Stimulated activated naive B cell treated with anti-CD40 and anti-IgM and Interleukin-4, amounts not matched to agents 10 μg/mL and 1 μg/mL and 100 μg/mL, for 72 hours (primary cell): ENCODE measurements around the gene FARP1.

Source experiments
- ATAC-seq, 2 donors: fragments of 150-1000 bp; cut with Tn5 transposase; replicated peaks; 2 replicates each; pipeline ENCODE4 v1.10.0; 2021; ENCODE audit warnings: moderate library complexity in 1 of 2
- DNase-seq: peaks from one replicate; pipeline ENCODE4 v3.0.0; 2021
- H3K27ac Mint-ChIP-seq: one replicate; pipeline ENCODE4 v1.8.0; 2022; ENCODE audit warnings: mild to moderate bottlenecking, mixed read lengths
- H3K27me3 Mint-ChIP-seq, 2 donors: one replicate each; pipeline ENCODE4 v1.8.0; 2022; ENCODE audit warnings: mixed read lengths in 2 of 2
- H3K36me3 Mint-ChIP-seq, 2 donors: one replicate each; pipeline ENCODE4 v1.8.0; 2022; ENCODE audit warnings: mixed read lengths in 2 of 2, mild to moderate bottlenecking in 1 of 2
- H3K4me1 Mint-ChIP-seq, 2 donors: one replicate each; pipeline ENCODE4 v1.8.0; 2022; ENCODE audit warnings: mixed read lengths in 2 of 2, mild to moderate bottlenecking in 1 of 2
- H3K4me3 Mint-ChIP-seq, 2 donors: one replicate each; pipeline ENCODE4 v1.8.0; 2022; ENCODE audit warnings: mild to moderate bottlenecking in 2 of 2, mixed read lengths in 2 of 2, moderate library complexity in 1 of 2
- H3K9me3 Mint-ChIP-seq, 2 donors: one replicate each; pipeline ENCODE4 v1.8.0; 2022; ENCODE audit warnings: mixed read lengths in 2 of 2, mild to moderate bottlenecking in 1 of 2

The FARP1 gene

GRCh38 chr13:98285317-98285716 is 142.4 kb downstream of the FARP1 start:
- Mint-ChIP-seq H3K9me3 (peaks cover 0 to 3% of the 10 kb centered on the region in 2 donors), H3K36me3 (no peaks in the 10 kb centered on the region), H3K27me3 (peaks cover 0 to 3% of the 10 kb centered on the region in 2 donors), H3K4me1 (peaks cover 1 to 3% of the 10 kb centered on the region in 2 donors), H3K4me3 (no peak overlapping the region), H3K27ac (no peak overlapping the region)
- no peak for ATAC-seq
- DNase-seq = no peak

GRCh38 chr13:98285852-98286594 is 143.1 kb downstream of the FARP1 start:
- no peaks in the 10 kb centered on the region for H3K36me3 Mint-ChIP-seq
- H3K27me3 Mint-ChIP-seq = no peaks in the 10 kb centered on the region
- H3K9me3 Mint-ChIP-seq = peaks cover 0 to 2% of the 10 kb centered on the region in 2 donors
- DNase-seq = no peak
- H3K4me3 Mint-ChIP-seq = no peak overlapping the region
- H3K27ac Mint-ChIP-seq = no peak overlapping the region
- H3K4me1 Mint-ChIP-seq = no peaks in the 10 kb centered on the region
- ATAC-seq = no peak

DNA sequence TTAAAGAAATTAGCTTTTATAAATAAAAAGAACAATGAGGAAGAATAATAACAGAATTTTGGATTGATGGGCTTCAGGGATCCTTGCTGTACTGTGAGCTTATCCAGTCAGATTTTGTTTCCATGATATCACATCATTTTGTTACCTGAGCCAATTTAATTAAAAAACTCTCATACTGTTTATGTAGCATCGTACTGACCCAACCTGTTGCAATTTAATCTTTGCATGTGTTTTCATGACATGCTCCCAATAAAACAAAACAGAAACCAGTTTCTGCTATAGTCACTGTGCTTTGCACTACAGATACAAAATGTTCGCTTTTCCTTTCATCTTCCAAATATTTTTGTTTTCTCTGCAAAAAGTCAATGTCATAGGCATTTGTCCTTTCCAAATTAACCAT is 143.9 kb downstream of the FARP1 start:
- Mint-ChIP-seq H3K4me1 (no peaks in the 10 kb centered on the region), H3K27ac (no peak overlapping the region), H3K27me3 (no peaks in the 10 kb centered on the region), H3K9me3 (peaks cover 0 to 2% of the 10 kb centered on the region in 2 donors), H3K4me3 (no peak overlapping the region), H3K36me3 (no peaks in the 10 kb centered on the region)
- DNase-seq (no peak), ATAC-seq (no peak)

DNA sequence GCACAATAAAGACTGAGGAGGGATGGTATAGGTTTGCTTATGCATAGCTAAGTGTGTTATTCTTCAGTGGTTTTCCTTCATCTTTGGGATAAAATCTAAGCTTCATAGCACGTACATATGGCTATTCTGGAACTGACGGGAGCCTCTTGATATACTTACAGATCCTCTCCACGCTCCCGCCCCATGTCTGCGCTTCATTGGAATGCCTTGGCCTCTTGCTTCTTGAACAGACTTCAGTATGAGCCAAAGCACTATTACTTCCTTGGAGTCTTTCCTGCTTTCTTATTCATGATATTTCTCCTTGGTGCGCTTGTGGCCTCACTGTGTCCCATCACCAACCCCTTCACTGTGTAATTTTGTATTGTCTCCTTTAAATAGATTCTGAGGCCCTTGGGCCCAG is 145.3 kb downstream of the FARP1 start:
- peaks cover 0 to 3% of the 10 kb centered on the region in 2 donors for H3K27me3 Mint-ChIP-seq
- H3K36me3 Mint-ChIP-seq = no peaks in the 10 kb centered on the region
- ATAC-seq = no peak
- DNase-seq = no peak
- no peak overlapping the region for H3K27ac Mint-ChIP-seq
- H3K4me3 Mint-ChIP-seq = no peak overlapping the region
- H3K4me1 Mint-ChIP-seq = no peaks in the 10 kb centered on the region
- peaks cover 0 to 2% of the 10 kb centered on the region in 2 donors for H3K9me3 Mint-ChIP-seq

DNA sequence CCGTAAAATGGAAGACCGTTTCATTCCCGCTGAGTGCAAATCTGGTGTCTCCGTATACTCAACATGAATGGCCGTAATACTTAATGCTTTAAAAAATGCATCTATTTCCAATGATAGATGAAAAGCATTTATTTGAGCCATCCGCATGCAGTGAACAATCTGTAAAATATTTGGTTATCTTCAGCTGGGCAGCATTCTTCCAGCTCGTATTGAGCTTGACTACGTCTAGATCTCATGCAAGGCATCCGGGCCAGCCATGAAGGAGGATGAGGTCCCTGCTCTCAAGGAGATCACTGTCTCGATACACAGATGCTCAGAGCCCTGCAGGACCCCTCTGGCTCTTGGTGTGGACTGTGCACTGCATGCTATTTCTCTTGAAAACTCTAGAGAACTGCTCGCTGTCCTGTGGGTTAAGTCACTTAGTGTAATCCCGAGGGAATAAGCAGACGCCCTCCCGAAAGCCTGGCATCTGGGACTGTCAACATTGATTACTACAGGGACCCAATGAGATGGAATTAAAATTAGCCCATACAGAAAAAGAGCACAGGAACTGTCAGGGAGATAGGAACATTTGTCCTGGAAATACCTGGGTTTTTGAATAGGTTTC is 146.5 kb downstream of the FARP1 start:
- Mint-ChIP-seq H3K27ac (no peak overlapping the region), H3K4me3 (no peak overlapping the region), H3K4me1 (no peaks in the 10 kb centered on the region), H3K27me3 (peaks cover 0 to 6% of the 10 kb centered on the region in 2 donors), H3K36me3 (no peaks in the 10 kb centered on the region), H3K9me3 (peaks cover 0 to 2% of the 10 kb centered on the region in 2 donors)
- no peak for DNase-seq
- ATAC-seq = no peak

DNA sequence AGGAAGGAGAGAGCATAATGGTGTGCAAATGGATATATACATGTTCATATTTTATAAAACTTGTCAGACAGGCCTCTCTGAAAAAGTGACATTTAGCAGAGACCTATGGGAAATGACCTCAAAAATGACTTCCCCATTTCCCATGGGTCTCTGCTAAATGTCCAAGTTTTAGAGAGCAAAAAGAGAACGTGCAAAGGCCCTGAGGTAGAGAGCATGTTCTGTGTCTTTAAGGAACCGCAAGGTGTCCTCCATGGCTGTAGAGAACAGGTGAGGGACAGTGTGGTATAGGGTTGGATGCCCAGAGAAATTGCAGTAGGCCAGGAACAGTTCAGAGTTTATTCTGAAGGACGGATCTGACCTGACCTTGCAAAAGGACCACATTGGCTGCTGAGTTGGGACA is 147.4 kb downstream of the FARP1 start:
- no peaks in the 10 kb centered on the region for H3K36me3 Mint-ChIP-seq
- H3K27me3 Mint-ChIP-seq = peaks cover 0 to 6% of the 10 kb centered on the region in 2 donors
- H3K4me3 Mint-ChIP-seq = no peak overlapping the region
- peaks cover 0 to 2% of the 10 kb centered on the region in 2 donors for H3K9me3 Mint-ChIP-seq
- H3K27ac Mint-ChIP-seq = no peak overlapping the region
- DNase-seq = no peak
- ATAC-seq = no peak
- H3K4me1 Mint-ChIP-seq = no peaks in the 10 kb centered on the region

- Mint-ChIP-seq H3K27me3 (peaks cover 5 to 6% of the 10 kb centered on the region in 2 donors), H3K27ac (no peak overlapping the region), H3K36me3 (no peaks in the 10 kb centered on the region), H3K4me1 (no peaks in the 10 kb centered on the region), H3K4me3 (no peak overlapping the region), H3K9me3 (peaks cover 0 to 2% of the 10 kb centered on the region in 2 donors)
- DNase-seq = no peak
- ATAC-seq = no peak
These were observed 148.8 kb downstream of the FARP1 start for GRCh38 chr13:98291658-98292057.

DNA sequence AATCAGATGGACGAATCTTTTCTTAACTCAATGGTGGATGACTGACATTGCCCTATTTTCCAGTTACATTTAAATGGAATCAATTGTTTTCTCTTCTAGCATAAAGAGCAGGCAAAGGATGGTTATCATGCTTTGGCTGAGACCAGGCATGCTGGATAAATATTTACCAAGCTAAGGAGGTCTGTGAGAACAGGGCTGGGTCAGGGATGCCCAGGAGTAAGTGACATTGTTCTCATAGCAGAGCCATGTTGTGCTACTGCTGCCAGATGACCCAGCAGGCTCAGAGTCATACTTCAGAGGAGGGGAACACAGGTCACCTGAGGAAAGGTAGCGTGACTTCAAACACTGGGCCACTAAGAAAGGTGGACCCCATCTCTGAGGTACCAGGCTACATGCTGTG is 150.2 kb downstream of the FARP1 start:
- DNase-seq (no peak), ATAC-seq (no peak)
- Mint-ChIP-seq H3K27me3 (peaks cover 5 to 6% of the 10 kb centered on the region in 2 donors), H3K36me3 (no peaks in the 10 kb centered on the region), H3K4me1 (no peaks in the 10 kb centered on the region), H3K27ac (no peak overlapping the region), H3K9me3 (peaks cover 0 to 2% of the 10 kb centered on the region in 2 donors), H3K4me3 (no peak overlapping the region)

DNA sequence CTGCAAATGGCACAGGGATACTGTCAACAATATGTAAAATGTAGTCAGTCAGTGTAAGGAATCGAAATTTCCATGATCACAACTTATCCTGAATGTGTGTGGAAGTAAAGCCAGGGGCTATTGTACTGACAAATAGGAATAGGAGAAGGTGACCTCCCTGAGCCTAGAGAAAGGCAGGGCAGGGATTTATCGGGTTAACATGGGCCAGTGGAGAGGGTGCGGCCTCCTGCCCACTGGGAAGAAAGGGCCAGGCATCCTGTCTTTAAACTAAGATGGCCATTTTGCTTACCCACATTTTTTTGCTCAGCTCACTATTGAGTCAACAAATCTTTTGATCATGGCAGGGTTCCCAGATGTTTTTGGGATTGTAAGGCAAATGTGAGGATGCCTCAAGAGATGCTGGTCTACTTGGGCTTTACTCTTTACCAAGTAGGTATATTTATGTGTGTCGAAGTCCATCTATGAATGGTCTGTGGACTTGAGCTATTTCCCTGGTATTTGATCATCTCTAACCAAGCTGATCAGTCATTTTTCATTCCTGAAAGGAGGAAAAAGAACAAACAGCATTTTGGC is 150.8 kb downstream of the FARP1 start:
- Mint-ChIP-seq H3K27me3 (peaks cover 5 to 6% of the 10 kb centered on the region in 2 donors), H3K4me1 (no peaks in the 10 kb centered on the region), H3K36me3 (no peaks in the 10 kb centered on the region), H3K9me3 (peaks cover 0 to 2% of the 10 kb centered on the region in 2 donors), H3K27ac (no peak overlapping the region), H3K4me3 (no peak overlapping the region)
- DNase-seq = no peak
- ATAC-seq = no peak

- DNase-seq (no peak), ATAC-seq (no peak)
- H3K36me3 Mint-ChIP-seq = no peaks in the 10 kb centered on the region
- peaks cover 5 to 6% of the 10 kb centered on the region in 2 donors for H3K27me3 Mint-ChIP-seq
- H3K27ac Mint-ChIP-seq = no peak overlapping the region
- no peaks in the 10 kb centered on the region for H3K9me3 Mint-ChIP-seq
- no peaks in the 10 kb centered on the region for H3K4me1 Mint-ChIP-seq
- H3K4me3 Mint-ChIP-seq = no peak overlapping the region
These were observed 152.5 kb downstream of the FARP1 start for GRCh38 chr13:98295371-98295770.

DNA sequence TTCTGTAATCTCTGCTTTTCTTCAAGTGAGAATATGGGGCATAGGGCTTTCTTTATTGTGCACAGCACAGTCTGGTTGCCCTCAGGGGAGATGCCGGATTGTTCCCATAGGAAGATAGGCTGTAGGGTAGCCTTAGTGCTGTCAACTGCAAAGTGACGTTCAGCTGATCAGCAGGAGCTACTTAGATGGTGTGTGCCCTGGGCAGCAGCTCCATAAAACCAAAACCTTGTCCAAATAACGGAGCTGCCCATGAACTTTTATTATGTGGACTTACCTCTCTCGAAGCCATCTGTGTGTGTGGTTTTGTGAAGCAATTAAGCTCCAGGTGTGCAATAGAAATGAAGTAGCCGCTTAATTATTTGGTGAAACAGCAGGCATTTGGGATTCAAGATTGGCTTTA is 154.2 kb downstream of the FARP1 start:
- Mint-ChIP-seq H3K4me1 (no peaks in the 10 kb centered on the region), H3K27ac (no peak overlapping the region), H3K36me3 (no peaks in the 10 kb centered on the region), H3K27me3 (peaks cover 5 to 7% of the 10 kb centered on the region in 2 donors), H3K4me3 (no peak overlapping the region), H3K9me3 (no peaks in the 10 kb centered on the region)
- DNase-seq (no peak), ATAC-seq (no peak)

GRCh38 chr13:98297745-98298144 is 154.9 kb downstream of the FARP1 start:
- Mint-ChIP-seq H3K27ac (no peak overlapping the region), H3K36me3 (no peaks in the 10 kb centered on the region), H3K4me3 (no peak overlapping the region), H3K9me3 (no peaks in the 10 kb centered on the region), H3K4me1 (no peaks in the 10 kb centered on the region), H3K27me3 (peaks cover 5 to 14% of the 10 kb centered on the region in 2 donors)
- no peak for DNase-seq
- ATAC-seq = no peak

DNA sequence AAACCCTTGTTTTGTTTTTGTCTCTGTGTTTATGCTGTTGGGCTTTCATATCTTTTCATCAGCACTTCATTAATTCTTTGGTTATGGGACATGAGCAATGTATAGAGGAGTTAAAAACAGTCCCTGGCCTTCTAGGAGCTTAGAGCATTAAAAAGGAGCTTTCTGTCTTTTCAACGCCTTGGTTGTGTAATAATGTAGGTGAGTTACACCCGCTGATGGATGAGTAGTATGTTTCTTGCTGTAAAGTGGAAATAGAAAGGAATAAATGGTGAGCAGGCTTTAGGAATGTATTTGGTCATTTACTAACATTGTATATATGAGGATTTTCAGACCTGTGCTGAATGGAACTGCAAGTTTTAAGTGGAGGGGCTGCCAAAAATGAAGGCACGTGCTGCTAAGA is 155.7 kb downstream of the FARP1 start:
- ATAC-seq (no peak), DNase-seq (no peak)
- H3K27me3 Mint-ChIP-seq = peaks cover 5 to 9% of the 10 kb centered on the region in 2 donors
- no peaks in the 10 kb centered on the region for H3K36me3 Mint-ChIP-seq
- H3K4me1 Mint-ChIP-seq = no peaks in the 10 kb centered on the region
- H3K9me3 Mint-ChIP-seq = no peaks in the 10 kb centered on the region
- no peak overlapping the region for H3K27ac Mint-ChIP-seq
- no peak overlapping the region for H3K4me3 Mint-ChIP-seq

GRCh38 chr13:98299235-98299965 is 156.5 kb downstream of the FARP1 start:
- H3K4me1 Mint-ChIP-seq = no peaks in the 10 kb centered on the region
- no peak for DNase-seq
- no peak overlapping the region for H3K4me3 Mint-ChIP-seq
- no peak overlapping the region for H3K27ac Mint-ChIP-seq
- no peaks in the 10 kb centered on the region for H3K9me3 Mint-ChIP-seq
- no peaks in the 10 kb centered on the region for H3K36me3 Mint-ChIP-seq
- ATAC-seq = no peak
- H3K27me3 Mint-ChIP-seq = peaks cover 5 to 9% of the 10 kb centered on the region in 2 donors
